ENCODE measurements around the gene ITGAX. TPM values are rescaled to one million over a fixed set of nuclear protein-coding genes. Genes with fewer than 3 reads are reported as not detected.

ITGAX gene
- total RNA-seq, 1 donor from 2014 or later: 1.0 TPM

DNA sequence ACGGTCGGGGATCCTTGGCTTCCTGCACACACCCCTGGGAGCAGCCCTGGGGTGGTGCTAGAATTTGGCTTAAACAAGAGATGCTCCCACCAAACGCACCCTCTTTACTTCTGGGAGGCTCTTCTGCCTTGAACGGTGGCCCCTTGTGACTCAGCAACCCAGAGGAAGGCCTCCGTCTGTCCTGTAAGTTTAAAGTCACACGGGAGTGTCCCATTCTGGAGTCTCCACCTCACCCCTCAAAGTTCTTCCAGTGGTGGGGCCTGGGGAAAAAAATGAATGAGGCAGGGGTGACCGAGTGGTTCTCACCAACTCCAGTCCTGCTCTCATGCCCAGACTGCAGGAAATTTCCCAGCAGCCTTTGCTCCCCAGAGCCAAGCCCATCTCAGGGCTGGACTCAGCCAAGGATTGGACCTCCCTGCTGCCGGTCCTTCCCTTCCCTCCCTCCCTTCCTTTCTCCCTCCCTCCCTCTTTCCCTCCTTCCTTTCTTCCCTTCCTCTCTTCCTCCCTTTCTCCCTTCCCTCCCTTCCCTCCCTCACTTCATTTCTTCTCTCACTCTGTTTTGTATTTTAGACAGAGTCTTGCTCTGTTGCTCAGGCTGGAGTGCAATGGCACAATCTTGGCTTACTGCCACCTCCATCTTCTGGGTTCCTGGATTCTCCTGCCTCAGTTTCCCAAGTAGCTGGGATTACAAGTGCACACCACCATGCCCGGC, 49.5 kb downstream of the ITGAX start:
- H3K36me3 ChIP-seq (ENCODE audit: control insufficient read depth in 3 of 3, insufficient read depth in 3 of 3, low read length in 3 of 3): no peaks in the 10 kb centered on the region
- no peak overlapping the region for H3K9ac ChIP-seq (ENCODE audit: low read depth in 1 of 3, low read length in 3 of 3)
- H3K27ac ChIP-seq (ENCODE audit: low read depth, low read length): no peak overlapping the region
- peaks cover 0 to 4% (median 2%) of the 10 kb centered on the region in 3 donors for H3K27me3 ChIP-seq (ENCODE audit: control insufficient read depth in 3 of 3, insufficient read depth in 3 of 3, low read length in 3 of 3)
- H3K9me3 ChIP-seq (ENCODE audit: control insufficient read depth in 3 of 3, low read length in 3 of 3): no peaks in the 10 kb centered on the region
- H3K4me1 ChIP-seq (ENCODE audit: control insufficient read depth in 3 of 3, insufficient read depth in 3 of 3, low read length in 3 of 3): peaks cover 0 to 3% (median 0%) of the 10 kb centered on the region in 3 donors
- H3K4me3 ChIP-seq (ENCODE audit: low read length in 3 of 3): peak overlapping the region; percentile 35 to 54 (median 40)

DNA sequence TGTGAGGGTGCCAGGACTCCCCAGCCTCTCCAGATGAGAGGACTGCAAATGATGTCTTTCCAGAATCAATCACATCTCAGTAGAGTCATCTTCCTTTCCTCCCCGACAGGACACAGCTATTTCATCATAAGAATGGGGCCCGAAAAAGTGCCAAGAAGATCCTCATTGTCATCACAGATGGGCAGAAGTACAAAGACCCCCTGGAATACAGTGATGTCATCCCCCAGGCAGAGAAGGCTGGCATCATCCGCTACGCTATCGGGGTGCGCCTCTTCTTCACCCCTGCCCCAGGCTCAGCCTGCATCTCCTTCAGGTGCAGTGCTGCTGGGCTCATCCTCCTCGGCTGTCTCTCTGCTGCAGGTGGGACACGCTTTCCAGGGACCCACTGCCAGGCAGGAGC, 52.4 kb downstream of the ITGAX start:
- Histone ChIP-seq H3K4me1 (ENCODE audit: control insufficient read depth in 3 of 3, insufficient read depth in 3 of 3, low read length in 3 of 3) (peaks cover 0 to 3% (median 0%) of the 10 kb centered on the region in 3 donors), H3K4me3 (ENCODE audit: low read length in 3 of 3) (no peak overlapping the region), H3K9me3 (ENCODE audit: control insufficient read depth in 3 of 3, low read length in 3 of 3) (no peaks in the 10 kb centered on the region), H3K27me3 (ENCODE audit: control insufficient read depth in 3 of 3, insufficient read depth in 3 of 3, low read length in 3 of 3) (peaks cover 0 to 4% (median 2%) of the 10 kb centered on the region in 3 donors), H3K9ac (ENCODE audit: low read depth in 1 of 3, low read length in 3 of 3) (no peak overlapping the region), H3K27ac (ENCODE audit: low read depth, low read length) (no peak overlapping the region), H3K36me3 (ENCODE audit: control insufficient read depth in 3 of 3, insufficient read depth in 3 of 3, low read length in 3 of 3) (no peaks in the 10 kb centered on the region)

- no peak overlapping the region for H3K4me3 ChIP-seq (ENCODE audit: low read length in 3 of 3)
- no peak overlapping the region for H3K9ac ChIP-seq (ENCODE audit: low read depth in 1 of 3, low read length in 3 of 3)
- H3K27ac ChIP-seq (ENCODE audit: low read depth, low read length): no peak overlapping the region
- H3K36me3 ChIP-seq (ENCODE audit: control insufficient read depth in 3 of 3, insufficient read depth in 3 of 3, low read length in 3 of 3): no peaks in the 10 kb centered on the region
- no peaks in the 10 kb centered on the region for H3K9me3 ChIP-seq (ENCODE audit: control insufficient read depth in 3 of 3, low read length in 3 of 3)
- H3K27me3 ChIP-seq (ENCODE audit: control insufficient read depth in 3 of 3, insufficient read depth in 3 of 3, low read length in 3 of 3): peaks cover 4 to 6% (median 4%) of the 10 kb centered on the region in 3 donors
- no peaks in the 10 kb centered on the region for H3K4me1 ChIP-seq (ENCODE audit: control insufficient read depth in 3 of 3, insufficient read depth in 3 of 3, low read length in 3 of 3)
These were observed 54.5 kb downstream of the ITGAX start for GRCh38 chr16:31409433-31409832.

DNA sequence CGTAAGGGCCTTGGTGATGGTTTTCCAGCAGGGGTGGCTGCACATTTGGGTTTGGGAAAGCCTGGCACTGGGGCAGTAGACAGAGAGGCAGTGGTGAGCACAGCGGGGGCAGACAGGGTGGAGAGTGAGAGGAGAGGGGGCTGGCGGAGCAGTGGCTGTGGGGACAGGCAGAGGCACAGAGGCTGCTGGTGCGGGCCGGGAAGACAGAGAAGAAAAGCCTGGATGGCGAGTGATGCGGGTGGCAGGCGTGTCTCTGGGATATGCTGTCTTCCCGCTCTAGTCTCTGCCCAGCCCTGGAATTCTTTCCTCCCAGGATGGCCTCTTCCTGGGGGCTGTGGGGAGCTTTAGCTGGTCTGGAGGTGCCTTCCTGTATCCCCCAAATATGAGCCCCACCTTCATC, 55.1 kb downstream of the ITGAX start:
- H3K9ac ChIP-seq (ENCODE audit: low read depth in 1 of 3, low read length in 3 of 3): no peak overlapping the region
- no peak overlapping the region for H3K4me3 ChIP-seq (ENCODE audit: low read length in 3 of 3)
- H3K9me3 ChIP-seq (ENCODE audit: control insufficient read depth in 3 of 3, low read length in 3 of 3): no peaks in the 10 kb centered on the region
- no peaks in the 10 kb centered on the region for H3K4me1 ChIP-seq (ENCODE audit: control insufficient read depth in 3 of 3, insufficient read depth in 3 of 3, low read length in 3 of 3)
- no peak overlapping the region for H3K27ac ChIP-seq (ENCODE audit: low read depth, low read length)
- no peaks in the 10 kb centered on the region for H3K36me3 ChIP-seq (ENCODE audit: control insufficient read depth in 3 of 3, insufficient read depth in 3 of 3, low read length in 3 of 3)
- peaks cover 4 to 9% (median 7%) of the 10 kb centered on the region in 3 donors for H3K27me3 ChIP-seq (ENCODE audit: control insufficient read depth in 3 of 3, insufficient read depth in 3 of 3, low read length in 3 of 3)

GRCh38 chr16:31411024-31411844, 56.3 kb downstream of the ITGAX start:
- no peak overlapping the region for H3K9ac ChIP-seq (ENCODE audit: low read depth in 1 of 3, low read length in 3 of 3)
- no peaks in the 10 kb centered on the region for H3K4me1 ChIP-seq (ENCODE audit: control insufficient read depth in 3 of 3, insufficient read depth in 3 of 3, low read length in 3 of 3)
- no peak overlapping the region for H3K27ac ChIP-seq (ENCODE audit: low read depth, low read length)
- peaks cover 4 to 12% (median 7%) of the 10 kb centered on the region in 3 donors for H3K27me3 ChIP-seq (ENCODE audit: control insufficient read depth in 3 of 3, insufficient read depth in 3 of 3, low read length in 3 of 3)
- no peaks in the 10 kb centered on the region for H3K9me3 ChIP-seq (ENCODE audit: control insufficient read depth in 3 of 3, low read length in 3 of 3)
- H3K4me3 ChIP-seq (ENCODE audit: low read length in 3 of 3): no peak overlapping the region
- H3K36me3 ChIP-seq (ENCODE audit: control insufficient read depth in 3 of 3, insufficient read depth in 3 of 3, low read length in 3 of 3): no peaks in the 10 kb centered on the region

- Histone ChIP-seq H3K27ac (ENCODE audit: low read depth, low read length) (no peak overlapping the region), H3K27me3 (ENCODE audit: control insufficient read depth in 3 of 3, insufficient read depth in 3 of 3, low read length in 3 of 3) (peaks cover 2 to 12% (median 4%) of the 10 kb centered on the region in 3 donors), H3K36me3 (ENCODE audit: control insufficient read depth in 3 of 3, insufficient read depth in 3 of 3, low read length in 3 of 3) (no peaks in the 10 kb centered on the region), H3K4me3 (ENCODE audit: low read length in 3 of 3) (no peak overlapping the region), H3K9ac (ENCODE audit: low read depth in 1 of 3, low read length in 3 of 3) (no peak overlapping the region), H3K9me3 (ENCODE audit: control insufficient read depth in 3 of 3, low read length in 3 of 3) (no peaks in the 10 kb centered on the region), H3K4me1 (ENCODE audit: control insufficient read depth in 3 of 3, insufficient read depth in 3 of 3, low read length in 3 of 3) (no peaks in the 10 kb centered on the region)
These were observed 57.8 kb downstream of the ITGAX start for GRCh38 chr16:31412750-31413149.

DNA sequence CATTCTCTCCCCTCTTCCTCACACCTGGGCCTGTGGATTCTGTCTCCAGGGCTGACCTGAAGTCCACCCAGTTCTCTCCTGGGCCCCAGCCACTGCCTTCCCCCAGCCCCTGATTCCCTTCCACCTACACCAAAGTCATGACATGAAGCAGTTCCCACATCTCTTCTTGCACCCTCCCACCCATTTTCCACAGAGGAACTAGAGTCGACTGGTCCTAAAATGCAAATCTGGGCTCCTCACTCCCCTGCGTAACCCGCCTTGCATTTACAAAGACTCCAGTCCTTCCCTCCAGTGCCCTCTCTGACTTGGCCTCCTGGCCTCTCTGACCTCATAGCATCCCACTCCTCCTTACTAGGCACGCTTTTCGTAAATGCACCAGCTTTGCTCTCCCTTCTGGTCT, 58.4 kb downstream of the ITGAX start:
- no peak overlapping the region for H3K9ac ChIP-seq (ENCODE audit: low read depth in 1 of 3, low read length in 3 of 3)

DNA sequence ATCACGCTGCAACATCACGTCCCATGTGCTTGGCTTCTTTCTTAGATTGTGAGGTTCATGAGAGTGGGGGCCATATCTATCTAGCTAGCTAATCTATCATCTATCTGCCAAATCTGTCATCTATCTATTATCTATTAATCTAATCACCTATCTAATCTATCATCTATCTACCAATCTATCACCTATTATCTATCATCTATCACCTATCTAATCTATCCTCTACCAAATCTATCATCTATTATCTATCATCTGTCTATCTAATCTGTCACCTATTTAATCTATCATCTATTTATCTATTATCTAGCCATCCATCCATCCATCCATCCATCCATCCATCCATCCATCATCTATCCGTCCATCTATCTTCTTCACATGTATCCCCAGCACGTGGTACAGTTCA, 59.0 kb downstream of the ITGAX start:
- no peak overlapping the region for H3K27ac ChIP-seq (ENCODE audit: low read depth, low read length)
- H3K27me3 ChIP-seq (ENCODE audit: control insufficient read depth in 3 of 3, insufficient read depth in 3 of 3, low read length in 3 of 3): peaks cover 2 to 12% (median 4%) of the 10 kb centered on the region in 3 donors
- peaks cover 0 to 2% (median 0%) of the 10 kb centered on the region in 3 donors for H3K9me3 ChIP-seq (ENCODE audit: control insufficient read depth in 3 of 3, low read length in 3 of 3)
- H3K36me3 ChIP-seq (ENCODE audit: control insufficient read depth in 3 of 3, insufficient read depth in 3 of 3, low read length in 3 of 3): no peaks in the 10 kb centered on the region
- no peak overlapping the region for H3K9ac ChIP-seq (ENCODE audit: low read depth in 1 of 3, low read length in 3 of 3)
- no peak overlapping the region for H3K4me3 ChIP-seq (ENCODE audit: low read length in 3 of 3)
- H3K4me1 ChIP-seq (ENCODE audit: control insufficient read depth in 3 of 3, insufficient read depth in 3 of 3, low read length in 3 of 3): no peaks in the 10 kb centered on the region

More for the DNA sequence above, 58.4 kb downstream of the ITGAX start:
- Histone ChIP-seq H3K27me3 (ENCODE audit: control insufficient read depth in 3 of 3, insufficient read depth in 3 of 3, low read length in 3 of 3) (peaks cover 2 to 12% (median 4%) of the 10 kb centered on the region in 3 donors), H3K36me3 (ENCODE audit: control insufficient read depth in 3 of 3, insufficient read depth in 3 of 3, low read length in 3 of 3) (no peaks in the 10 kb centered on the region), H3K4me1 (ENCODE audit: control insufficient read depth in 3 of 3, insufficient read depth in 3 of 3, low read length in 3 of 3) (no peaks in the 10 kb centered on the region), H3K4me3 (ENCODE audit: low read length in 3 of 3) (no peak overlapping the region), H3K9me3 (ENCODE audit: control insufficient read depth in 3 of 3, low read length in 3 of 3) (peaks cover 0 to 2% (median 0%) of the 10 kb centered on the region in 3 donors), H3K27ac (ENCODE audit: low read depth, low read length) (no peak overlapping the region)

- Histone ChIP-seq H3K36me3 (ENCODE audit: control insufficient read depth in 3 of 3, insufficient read depth in 3 of 3, low read length in 3 of 3) (no peaks in the 10 kb centered on the region), H3K27ac (ENCODE audit: low read depth, low read length) (no peak overlapping the region), H3K4me3 (ENCODE audit: low read length in 3 of 3) (no peak overlapping the region), H3K9me3 (ENCODE audit: control insufficient read depth in 3 of 3, low read length in 3 of 3) (peaks cover 0 to 2% (median 0%) of the 10 kb centered on the region in 3 donors), H3K9ac (ENCODE audit: low read depth in 1 of 3, low read length in 3 of 3) (no peak overlapping the region), H3K27me3 (ENCODE audit: control insufficient read depth in 3 of 3, insufficient read depth in 3 of 3, low read length in 3 of 3) (peaks cover 2 to 12% (median 4%) of the 10 kb centered on the region in 3 donors), H3K4me1 (ENCODE audit: control insufficient read depth in 3 of 3, insufficient read depth in 3 of 3, low read length in 3 of 3) (no peaks in the 10 kb centered on the region)
These were observed 59.7 kb downstream of the ITGAX start for GRCh38 chr16:31414706-31415105.

DNA sequence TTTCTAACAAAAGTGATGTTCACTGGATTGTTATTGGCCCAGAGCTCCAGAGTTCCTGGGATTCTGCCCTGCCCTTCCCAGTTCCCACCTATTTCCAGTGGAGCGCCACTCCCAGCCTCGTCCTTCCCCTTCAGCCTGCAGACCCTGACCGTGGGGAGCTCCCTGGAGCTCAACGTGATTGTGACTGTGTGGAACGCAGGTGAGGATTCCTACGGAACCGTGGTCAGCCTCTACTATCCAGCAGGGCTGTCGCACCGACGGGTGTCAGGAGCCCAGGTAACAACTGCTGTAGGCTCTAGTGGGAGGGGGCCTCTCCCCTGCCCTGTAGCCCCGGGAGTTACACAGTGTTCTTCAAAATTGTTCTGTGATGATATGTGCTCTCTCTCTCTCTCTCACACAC, 61.4 kb downstream of the ITGAX start:
- Histone ChIP-seq H3K9me3 (ENCODE audit: control insufficient read depth in 3 of 3, low read length in 3 of 3) (peaks cover 0 to 2% (median 0%) of the 10 kb centered on the region in 3 donors), H3K9ac (ENCODE audit: low read depth in 1 of 3, low read length in 3 of 3) (no peak overlapping the region), H3K27me3 (ENCODE audit: control insufficient read depth in 3 of 3, insufficient read depth in 3 of 3, low read length in 3 of 3) (peaks cover 2 to 12% (median 4%) of the 10 kb centered on the region in 3 donors), H3K4me3 (ENCODE audit: low read length in 3 of 3) (no peak overlapping the region), H3K36me3 (ENCODE audit: control insufficient read depth in 3 of 3, insufficient read depth in 3 of 3, low read length in 3 of 3) (no peaks in the 10 kb centered on the region), H3K4me1 (ENCODE audit: control insufficient read depth in 3 of 3, insufficient read depth in 3 of 3, low read length in 3 of 3) (no peaks in the 10 kb centered on the region), H3K27ac (ENCODE audit: low read depth, low read length) (no peak overlapping the region)

Data from skeletal muscle tissue (tissue), 4 donors.